ENCODE results near the gene SPATA2.
A peak's percentile ranks its signal among the peaks of the same experiment; 100 is the strongest.
"Not testable (repeated sequence)": the region's sequence is repeated elsewhere in the genome, so short reads cannot be mapped to it uniquely, and the experiment has no call there.

SPATA2 gene

GRCh38 chr20:49915380-49916145 lies at the start of gene SPATA2:
Gene SPATA2 (minus strand): TSS chr20:49915529. CDS start chr20:49908490, 7,039 bp downstream.
- DNase-seq, result peak; percentile 84

- no peak for DNase-seq
Measured at GRCh38 chr20:49961413-49961812, 46.1 kb upstream of the SPATA2 start.

GRCh38 chr20:49957089-49957938 lies 42.0 kb upstream of the SPATA2 start:
- not testable (repeated sequence) for DNase-seq

GRCh38 chr20:49956689-49957088 lies 41.4 kb upstream of the SPATA2 start:
- DNase-seq, result no peak

GRCh38 chr20:49955830-49956396 lies 40.6 kb upstream of the SPATA2 start:
- DNase-seq, result not testable (repeated sequence)

GRCh38 chr20:49955167-49955566 lies 39.8 kb upstream of the SPATA2 start:
- DNase-seq, result no peak

- no peak for DNase-seq
Measured at GRCh38 chr20:49951151-49951550, 35.8 kb upstream of the SPATA2 start.

- DNase-seq, result no peak
Measured at GRCh38 chr20:49948809-49949507, 33.6 kb upstream of the SPATA2 start.

GRCh38 chr20:49948178-49948577 lies 32.8 kb upstream of the SPATA2 start:
- DNase-seq, result no peak

- no peak for DNase-seq
Measured at GRCh38 chr20:49945701-49946477, 30.6 kb upstream of the SPATA2 start.

GRCh38 chr20:49945306-49945700 lies 30.0 kb upstream of the SPATA2 start:
- DNase-seq, result no peak

- no peak for DNase-seq
Measured at GRCh38 chr20:49942942-49943341, 27.6 kb upstream of the SPATA2 start.

- no peak for DNase-seq
Measured at GRCh38 chr20:49942303-49942702, 27.0 kb upstream of the SPATA2 start.

- no peak for DNase-seq
Measured at GRCh38 chr20:49941456-49941855, 26.1 kb upstream of the SPATA2 start.

- DNase-seq, result no peak
Measured at GRCh38 chr20:49938173-49939163, 23.1 kb upstream of the SPATA2 start.

- DNase-seq, result peak; percentile 15
Measured at GRCh38 chr20:49937027-49937929, 21.9 kb upstream of the SPATA2 start.

GRCh38 chr20:49936153-49937026 lies 21.1 kb upstream of the SPATA2 start, which contains the start of gene RNF114:
Gene RNF114 (plus strand): TSS chr20:49936397. CDS start chr20:49936413, 16 bp downstream.
- peak; percentile 86 for DNase-seq

GRCh38 chr20:49935746-49936152 lies 20.4 kb upstream of the SPATA2 start:
- DNase-seq, result no peak

- DNase-seq, result no peak
Measured at GRCh38 chr20:49929142-49929494, 13.8 kb upstream of the SPATA2 start.
